SU-DHL-6 (cell line): ENCODE data around the gene MMP13.

Experiments used
- H2AFZ ChIP-seq: fragments of 200-600 bp; sonication (generic); 2 replicates; pipeline ENCODE4 v1.6.1; 2014; ENCODE audit warnings: low read depth, mild to moderate bottlenecking, moderate library complexity, mixed read lengths, antibody characterized with exemption, low read length; ENCODE audit not compliant: severe bottlenecking
- H3F3A ChIP-seq: fragments of 200-600 bp; shearing (Covaris generic); 2 replicates; pipeline ENCODE4 v1.6.0; 2016; ENCODE audit warnings: antibody characterized with exemption, mild to moderate bottlenecking; ENCODE audit not compliant: insufficient read depth
- H3K27ac ChIP-seq: fragments of 200-600 bp; sonication (generic); 2 replicates; pipeline ENCODE4 v1.5.1; 2016; ENCODE audit warnings: low read depth, mild to moderate bottlenecking, low read length, moderate library complexity, mixed read lengths
- H3K27me3 ChIP-seq: fragments of 200-600 bp; sonication (generic), shearing (Covaris generic); 2 replicates; pipeline ENCODE4 v1.6.0; 2014; ENCODE audit warnings: mild to moderate bottlenecking, low read length
- H3K36me3 ChIP-seq: fragments of 200-600 bp; sonication (generic); 2 replicates; pipeline ENCODE4 v1.6.1; 2014; ENCODE audit warnings: mild to moderate bottlenecking, low read length, mixed read lengths
- H3K4me2 ChIP-seq: fragments of 300-600, 200-600 bp; shearing (Covaris generic), sonication (generic); 2 replicates; pipeline ENCODE4 v1.6.0; 2014; ENCODE audit warnings: low read length, low read depth, mild to moderate bottlenecking; ENCODE audit not compliant: poor library complexity, severe bottlenecking
- H3K4me3 ChIP-seq: fragments of 200-600 bp; sonication (generic); 2 replicates; pipeline ENCODE4 v1.5.1; 2014; ENCODE audit warnings: antibody characterized with exemption, low read length, mild to moderate bottlenecking, mixed read lengths; ENCODE audit not compliant: insufficient read depth, poor library complexity, severe bottlenecking
- H3K79me2 ChIP-seq: fragments of 200-600 bp; sonication (generic); 2 replicates; pipeline ENCODE4 v1.6.1; 2014; ENCODE audit warnings: mild to moderate bottlenecking, low read length, moderate library complexity; ENCODE audit not compliant: insufficient read depth
- H3K9ac ChIP-seq: fragments of 200-600 bp; sonication (generic); 2 replicates; pipeline ENCODE4 v1.7.0; 2014; ENCODE audit warnings: mild to moderate bottlenecking, low read length
- H3K9me2 ChIP-seq: fragments of 200-600 bp; sonication (generic); replicated peaks from 2 replicates; pipeline ENCODE4 v1.6.1; 2014; ENCODE audit warnings: low read length; ENCODE audit not compliant: insufficient read depth
- H3K9me3 ChIP-seq: fragments of 200-600 bp; sonication (generic); 2 replicates; pipeline ENCODE4 v1.6.1; 2014; ENCODE audit warnings: low read length, mixed read lengths; ENCODE audit not compliant: insufficient read depth
- H4K20me1 ChIP-seq: fragments of 200-600 bp; sonication (generic); 2 replicates; pipeline ENCODE4 v1.6.1; 2014; ENCODE audit warnings: low read depth, mild to moderate bottlenecking, antibody characterized with exemption, low read length, moderate library complexity, mixed read lengths
- EZH2phosphoT487 ChIP-seq: fragments of 200-600 bp; sonication (generic), shearing (Covaris generic); conservative IDR thresholded peaks from 2 replicates; pipeline ENCODE4 v1.6.1; 2018; ENCODE audit warnings: mild to moderate bottlenecking, antibody characterized with exemption, low read length, moderate library complexity, mixed read lengths
- TF ChIP-seq, protein P1 (sequence below): fragments of 200-600 bp; sonication (generic); IDR thresholded peaks from one replicate; pipeline ENCODE4 v1.5.1; 2017; ENCODE audit warnings: antibody characterized with exemption, mild to moderate bottlenecking, low read length, moderate library complexity; ENCODE audit not compliant: insufficient read depth, poor library complexity, severe bottlenecking

The MMP13 gene

DNA sequence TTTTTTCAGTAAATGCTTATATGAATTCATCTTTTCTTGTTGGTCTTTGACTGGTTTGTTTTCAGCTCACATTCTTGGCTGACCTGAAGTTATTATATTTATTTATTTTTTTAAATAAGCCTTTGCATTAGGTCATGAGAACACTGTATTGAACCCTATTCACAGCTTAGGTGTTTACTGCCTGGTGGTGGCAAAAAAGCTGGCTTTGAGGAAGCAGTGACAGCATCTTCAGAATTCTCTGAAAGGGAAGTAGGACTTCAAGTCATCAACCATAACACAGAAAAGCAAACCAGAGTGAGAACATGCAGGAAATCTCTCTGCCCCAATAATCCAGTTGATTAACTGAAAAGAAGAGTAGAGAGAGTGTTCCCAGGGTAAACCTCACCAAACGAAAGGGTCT, 30.3 kb upstream of the MMP13 start:
- H3K36me3 ChIP-seq = no peaks in the 10 kb centered on the region
- H3F3A ChIP-seq = no peaks in the 10 kb centered on the region
- no peaks in the 10 kb centered on the region for H3K79me2 ChIP-seq
- no peaks in the 10 kb centered on the region for H4K20me1 ChIP-seq
- no peak overlapping the region for H3K4me3 ChIP-seq
- no peak overlapping the region for H2AFZ ChIP-seq
- H3K4me2 ChIP-seq = no peak overlapping the region
- H3K9me3 ChIP-seq = no peaks in the 10 kb centered on the region
- H3K27ac ChIP-seq = no peak overlapping the region
- no peaks in the 10 kb centered on the region for H3K9me2 ChIP-seq
- TF ChIP-seq, protein P1, sequence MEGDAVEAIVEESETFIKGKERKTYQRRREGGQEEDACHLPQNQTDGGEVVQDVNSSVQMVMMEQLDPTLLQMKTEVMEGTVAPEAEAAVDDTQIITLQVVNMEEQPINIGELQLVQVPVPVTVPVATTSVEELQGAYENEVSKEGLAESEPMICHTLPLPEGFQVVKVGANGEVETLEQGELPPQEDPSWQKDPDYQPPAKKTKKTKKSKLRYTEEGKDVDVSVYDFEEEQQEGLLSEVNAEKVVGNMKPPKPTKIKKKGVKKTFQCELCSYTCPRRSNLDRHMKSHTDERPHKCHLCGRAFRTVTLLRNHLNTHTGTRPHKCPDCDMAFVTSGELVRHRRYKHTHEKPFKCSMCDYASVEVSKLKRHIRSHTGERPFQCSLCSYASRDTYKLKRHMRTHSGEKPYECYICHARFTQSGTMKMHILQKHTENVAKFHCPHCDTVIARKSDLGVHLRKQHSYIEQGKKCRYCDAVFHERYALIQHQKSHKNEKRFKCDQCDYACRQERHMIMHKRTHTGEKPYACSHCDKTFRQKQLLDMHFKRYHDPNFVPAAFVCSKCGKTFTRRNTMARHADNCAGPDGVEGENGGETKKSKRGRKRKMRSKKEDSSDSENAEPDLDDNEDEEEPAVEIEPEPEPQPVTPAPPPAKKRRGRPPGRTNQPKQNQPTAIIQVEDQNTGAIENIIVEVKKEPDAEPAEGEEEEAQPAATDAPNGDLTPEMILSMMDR = no peak
- no peak for TF ChIP-seq EZH2phosphoT487
- H3K27me3 ChIP-seq = no peaks in the 10 kb centered on the region
- H3K9ac ChIP-seq = no peak overlapping the region

DNA sequence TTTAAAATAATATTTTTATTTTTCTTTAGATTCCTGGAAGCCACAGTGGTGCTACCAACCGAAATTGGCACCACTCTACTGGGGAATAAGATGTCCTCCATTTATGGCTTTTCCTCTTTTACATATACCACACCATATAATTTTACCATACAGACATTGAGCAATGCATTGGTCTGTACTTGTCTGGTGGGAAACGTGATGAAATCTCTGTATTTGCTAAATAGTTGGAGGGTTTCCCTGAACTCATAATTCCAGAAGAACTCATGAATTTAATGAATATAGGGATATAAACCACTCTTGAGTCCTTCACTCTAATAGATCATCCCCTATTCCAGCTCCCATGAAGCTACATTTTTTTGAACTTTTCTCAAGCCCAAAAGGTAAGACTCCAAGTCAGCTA, 28.0 kb upstream of the MMP13 start:
- Histone ChIP-seq H3K36me3 (no peaks in the 10 kb centered on the region), H3K4me2 (no peak overlapping the region), H3F3A (no peaks in the 10 kb centered on the region), H3K27ac (no peak overlapping the region), H4K20me1 (no peaks in the 10 kb centered on the region), H3K79me2 (no peaks in the 10 kb centered on the region), H3K27me3 (no peaks in the 10 kb centered on the region), H3K9me2 (no peaks in the 10 kb centered on the region), H3K9me3 (no peaks in the 10 kb centered on the region), H3K4me3 (no peak overlapping the region), H2AFZ (no peak overlapping the region), H3K9ac (no peak overlapping the region)
- TF ChIP-seq, protein P1 = no peak
- no peak for TF ChIP-seq EZH2phosphoT487

DNA sequence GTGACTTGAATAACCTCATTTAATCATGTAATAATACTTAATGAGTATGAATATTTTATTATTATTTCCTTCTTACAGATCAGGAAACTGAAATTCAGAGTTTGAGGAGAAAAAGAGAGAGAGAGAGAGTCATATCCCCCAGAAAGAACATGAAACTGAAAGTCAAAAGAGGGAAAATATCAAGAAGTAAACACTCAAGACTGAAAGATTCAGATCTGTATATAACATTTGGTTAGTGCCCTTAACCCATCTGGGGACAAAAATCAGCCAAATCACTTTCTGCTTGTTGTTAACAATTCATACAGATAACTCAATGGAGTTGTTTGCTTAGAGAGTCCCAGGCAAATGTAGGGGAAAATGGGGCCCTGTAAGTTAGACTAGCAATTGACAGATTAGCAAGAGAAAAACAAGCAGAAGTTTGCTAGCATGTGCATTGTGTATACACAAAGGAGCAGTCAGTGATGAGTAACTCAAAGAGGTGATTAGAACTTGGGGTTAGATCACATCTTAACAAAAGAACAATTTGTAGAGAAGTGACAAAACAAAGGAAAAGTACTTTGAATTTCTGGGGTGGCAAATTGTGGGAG, 25.9 kb upstream of the MMP13 start:
- Histone ChIP-seq H3K9ac (no peak overlapping the region), H3K36me3 (no peaks in the 10 kb centered on the region), H3K9me2 (no peaks in the 10 kb centered on the region), H3K4me2 (no peak overlapping the region), H3K79me2 (no peaks in the 10 kb centered on the region), H3K27me3 (no peaks in the 10 kb centered on the region), H2AFZ (no peak overlapping the region), H4K20me1 (no peaks in the 10 kb centered on the region), H3K4me3 (no peak overlapping the region), H3K9me3 (no peaks in the 10 kb centered on the region), H3F3A (no peaks in the 10 kb centered on the region), H3K27ac (no peak overlapping the region)
- TF ChIP-seq EZH2phosphoT487 = no peak
- TF ChIP-seq, protein P1 = no peak
